Mammary epithelial cell (primary cell): Measurements from ENCODE around the gene KANSL3.

Source experiments
- CTCF ChIP-seq, 2 donors: IDR thresholded peaks in 1 of 2; conservative IDR thresholded peaks in 1 of 2; 2 replicates each; pipeline ENCODE4 v1.5.1; 2011 to 2012; ENCODE audit warnings: inconsistent platforms in 2 of 2, low read length in 2 of 2, mild to moderate bottlenecking in 2 of 2, control low read depth in 1 of 2, low read depth in 1 of 2; ENCODE audit not compliant: insufficient read depth in 1 of 2; ENCODE audit errors: extremely low read depth in 1 of 2
- EZH2 ChIP-seq: IDR thresholded peaks from 2 replicates; pipeline ENCODE4 v1.6.1; 2012; ENCODE audit warnings: low read length, inconsistent platforms, borderline replicate concordance

GRCh38 chr2:96594282-96594681 lies 43.8 kb downstream of the KANSL3 start:
- TF ChIP-seq CTCF (conservative IDR thresholded peaks at IDR 0.05 in 1 of 2, IDR thresholded peaks at IDR 0.05 in 1 of 2; ENCODE audit: extremely low read depth in 1 of 2, insufficient read depth in 1 of 2, low read depth in 1 of 2, low read length in 2 of 2) (no peak), EZH2 (no peak)
